GM18508 (cell line): ENCODE results near the gene PLCD4.

Source experiments
- ATAC-seq: cut with Tn5 transposase; IDR thresholded peaks from one replicate; pipeline ENCODE4 v1.9.1; 2021; ENCODE audit warnings: moderate number of reproducible peaks; ENCODE audit not compliant: insufficient read depth, unreplicated experiment

PLCD4 gene

GRCh38 chr2:218618102-218618860, 10.6 kb downstream of the PLCD4 start:
- ATAC-seq = no peak

DNA sequence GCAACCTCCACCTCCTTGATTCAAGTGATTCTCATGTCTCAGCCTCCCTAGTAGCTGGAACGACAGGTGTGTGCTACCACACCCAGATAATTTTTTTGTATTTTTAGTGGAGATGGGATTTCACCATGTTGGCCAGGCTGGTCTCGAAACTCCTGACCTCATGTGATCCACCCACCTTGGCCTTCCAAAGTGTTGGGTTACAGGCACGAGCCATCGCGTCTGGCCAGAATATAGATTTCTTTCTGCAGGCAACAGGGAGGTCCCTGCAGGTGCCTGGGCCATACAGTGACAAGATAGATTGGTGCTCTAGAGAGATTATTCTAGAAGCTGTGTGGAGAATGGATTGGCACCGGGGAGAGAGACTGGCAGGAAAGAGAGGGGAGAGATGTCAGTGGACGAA, 13.3 kb downstream of the PLCD4 start:
- ATAC-seq = no peak

- ATAC-seq = no peak
Measured at GRCh38 chr2:218622606-218623365, 15.1 kb downstream of the PLCD4 start.

DNA sequence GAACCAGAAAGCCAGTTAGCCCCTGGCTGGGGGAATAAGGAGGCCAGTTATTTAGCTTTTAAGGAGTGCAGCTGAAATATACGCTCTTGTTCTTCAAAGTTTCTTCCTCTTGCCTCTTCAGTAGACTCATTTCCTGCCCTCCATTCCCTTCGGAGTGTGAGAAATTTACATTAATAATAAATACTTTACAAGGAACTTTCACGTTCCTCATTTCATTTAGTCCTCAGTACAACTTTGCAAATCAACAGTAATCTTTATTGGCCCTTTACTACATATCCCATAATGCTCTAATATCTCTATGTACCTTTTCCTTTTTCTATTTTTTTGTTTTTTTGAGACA, 15.6 kb downstream of the PLCD4 start:
- no peak for ATAC-seq

- ATAC-seq = no peak
Measured at GRCh38 chr2:218626369-218626768, 18.7 kb downstream of the PLCD4 start.

- ATAC-seq = no peak
Measured at GRCh38 chr2:218627939-218628338, 20.2 kb downstream of the PLCD4 start.

DNA sequence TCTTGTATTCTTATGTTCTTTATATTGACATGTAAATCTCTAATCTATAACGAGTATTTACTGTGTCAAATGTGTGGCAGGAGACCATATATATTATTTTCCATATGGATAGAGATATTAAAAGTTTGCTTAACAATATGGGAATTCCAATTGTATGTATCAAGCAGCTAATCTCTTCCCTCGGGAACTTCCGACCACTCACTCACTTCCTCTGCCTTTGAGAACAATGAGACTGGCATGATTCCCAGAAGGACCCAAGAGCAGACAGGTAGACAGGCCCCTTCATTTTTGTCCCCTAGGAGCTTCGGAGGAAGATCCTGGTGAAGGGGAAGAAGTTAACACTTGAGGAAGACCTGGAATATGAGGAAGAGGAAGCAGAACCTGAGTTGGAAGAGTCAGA, 24.1 kb downstream of the PLCD4 start:
- ATAC-seq = no peak

DNA sequence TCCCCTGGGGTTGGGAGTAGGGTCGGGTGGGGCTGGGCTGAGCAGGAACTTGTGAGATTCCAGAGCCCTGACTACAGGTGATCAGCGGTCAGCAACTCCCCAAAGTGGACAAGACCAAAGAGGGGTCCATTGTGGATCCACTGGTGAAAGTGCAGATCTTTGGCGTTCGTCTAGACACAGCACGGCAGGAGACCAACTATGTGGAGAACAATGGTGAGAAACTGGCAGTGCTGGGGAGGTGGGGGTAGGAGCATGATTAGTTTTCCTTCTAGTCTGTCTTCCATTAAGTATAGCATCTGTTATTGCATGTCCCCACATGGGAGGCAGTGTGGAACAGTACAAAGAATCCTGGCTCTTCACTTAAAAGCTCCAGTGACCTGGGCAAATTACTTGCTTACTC, 28.0 kb downstream of the PLCD4 start:
- no peak for ATAC-seq

DNA sequence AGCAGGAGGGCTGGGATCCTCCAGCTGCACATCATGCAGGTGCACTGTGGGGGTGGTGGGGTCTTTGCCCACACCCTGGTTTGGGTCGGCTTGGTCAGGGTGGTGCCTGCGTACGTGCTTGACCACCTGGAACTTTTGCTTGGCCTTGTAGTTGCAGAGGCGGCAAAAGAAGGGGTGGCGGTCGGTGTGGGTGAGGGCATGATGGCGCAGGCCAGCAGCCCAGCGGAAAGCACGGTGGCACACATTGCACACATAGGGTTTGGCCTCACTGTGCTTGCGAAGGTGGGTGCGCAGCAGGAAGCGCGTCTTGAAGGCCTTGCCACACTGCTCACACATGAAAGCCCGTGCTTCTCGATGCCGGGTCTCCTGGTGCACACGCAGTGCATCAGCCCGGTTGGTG, 30.7 kb downstream of the PLCD4 start:
- no peak for ATAC-seq

GRCh38 chr2:218642121-218642656, 34.5 kb downstream of the PLCD4 start:
- no peak for ATAC-seq

GRCh38 chr2:218642786-218643185, 35.1 kb downstream of the PLCD4 start:
- ATAC-seq = no peak

DNA sequence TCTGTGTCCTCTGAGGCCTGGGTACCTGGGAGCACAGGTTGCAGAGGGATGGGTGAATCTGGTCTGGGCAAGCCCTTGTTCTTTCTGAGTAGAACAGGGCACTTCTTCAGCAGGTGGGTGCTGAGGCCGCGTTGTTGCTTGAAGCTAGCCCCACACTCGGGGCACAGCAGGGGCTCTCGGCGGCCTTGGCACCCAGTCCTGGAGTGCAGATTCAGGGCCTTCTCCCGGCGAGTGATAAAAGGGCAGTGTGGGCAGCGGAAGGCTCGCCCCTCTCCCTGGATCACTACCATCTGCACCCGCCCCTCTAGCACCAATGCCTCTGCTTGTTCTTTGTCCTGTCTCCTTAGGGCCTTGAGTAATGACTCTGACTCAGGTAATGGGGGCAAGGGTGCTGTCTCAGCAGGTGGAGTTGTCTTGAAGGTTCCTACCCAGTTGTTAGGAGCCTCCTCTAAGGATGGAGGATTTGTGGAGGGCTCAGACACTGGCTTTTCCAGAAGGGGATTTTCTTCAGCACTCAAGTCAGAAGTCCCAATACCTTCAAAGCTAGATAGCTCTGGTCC, 36.1 kb downstream of the PLCD4 start:
- no peak for ATAC-seq

DNA sequence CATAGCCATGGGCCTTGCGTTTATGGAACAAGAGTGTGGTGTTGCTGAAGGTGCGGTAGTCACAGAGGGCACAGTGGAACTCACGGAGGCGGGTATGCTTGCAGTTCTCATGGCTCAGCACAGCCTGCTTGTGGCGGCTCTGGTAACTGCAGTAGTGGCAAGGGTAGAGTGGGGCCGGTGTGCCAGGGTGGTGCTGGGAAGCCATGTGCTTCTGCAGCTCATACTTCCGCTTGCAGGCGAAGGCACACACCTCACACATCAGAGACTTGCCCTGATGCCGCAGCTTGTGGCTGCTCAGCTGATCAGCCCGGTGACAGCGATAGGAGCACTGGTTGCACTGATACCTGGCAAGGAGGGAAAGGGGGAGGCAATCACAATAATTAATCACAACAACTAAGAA, 37.0 kb downstream of the PLCD4 start:
- no peak for ATAC-seq

- peak; percentile 68 for ATAC-seq
Measured at GRCh38 chr2:218645126-218645525, 37.4 kb downstream of the PLCD4 start.

- no peak for ATAC-seq
Measured at GRCh38 chr2:218648088-218648786, 40.5 kb downstream of the PLCD4 start.

GRCh38 chr2:218648787-218649100, 41.0 kb downstream of the PLCD4 start:
- no peak for ATAC-seq

DNA sequence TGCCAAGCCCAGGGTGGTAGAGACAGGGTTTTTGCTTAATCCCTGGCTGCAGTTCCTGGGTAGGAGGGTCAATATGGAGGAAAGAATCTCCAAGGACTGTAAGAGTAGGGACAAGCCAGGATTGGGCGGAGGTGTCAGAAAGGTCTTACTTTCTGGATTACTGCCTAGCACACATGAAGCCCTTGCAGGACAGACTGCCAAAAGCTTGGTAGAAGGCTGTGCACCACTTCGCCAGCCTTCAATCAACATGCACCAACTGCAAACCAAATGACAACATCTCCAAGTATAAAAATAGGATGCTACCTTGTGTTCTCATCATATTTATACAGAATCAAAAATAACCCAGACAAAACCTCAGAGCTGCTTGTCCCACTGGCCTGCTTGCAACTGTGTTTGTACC, 48.1 kb downstream of the PLCD4 start:
- no peak for ATAC-seq

GRCh38 chr2:218658671-218659257, 51.1 kb downstream of the PLCD4 start:
- no peak for ATAC-seq

GRCh38 chr2:218659258-218659987, 51.7 kb downstream of the PLCD4 start, which contains the start of the genes BCS1L and ZNF142:
Gene BCS1L (plus strand): TSS chr2:218659683. CDS start chr2:218660988, 1,305 bp downstream.
Gene ZNF142 (minus strand): TSS chr2:218659623. CDS start chr2:218656429, 3,194 bp downstream.
- ATAC-seq = peak; percentile 60

DNA sequence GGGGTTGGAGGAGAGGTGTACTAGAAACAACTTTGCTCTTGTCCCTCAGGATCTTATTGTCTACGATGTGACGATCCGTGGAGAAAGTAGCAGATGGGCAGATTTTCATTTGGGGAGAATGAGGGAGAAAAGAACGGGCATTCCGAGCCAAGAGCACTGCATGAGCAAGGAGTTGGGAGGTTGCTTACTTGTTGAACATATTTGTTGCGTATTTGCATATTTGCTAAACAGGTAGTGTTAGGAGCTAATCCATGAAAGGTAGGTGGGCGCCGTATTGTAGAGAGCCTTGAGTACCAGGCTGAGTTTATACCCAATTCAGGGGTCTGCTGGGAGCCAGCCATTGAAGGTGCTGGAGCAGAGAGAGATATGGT, 52.3 kb downstream of the PLCD4 start:
- ATAC-seq = no peak
